Natural killer cell (primary cell): ENCODE measurements around the gene ADAM23. TPM values are rescaled to one million over a fixed set of nuclear protein-coding genes. Genes with fewer than 3 reads are reported as not detected.

ENCODE experiments used
- ATAC-seq, 3 donors: fragments of 150-1000 bp in 2 of 3; fragments of 200-7000 bp in 1 of 3; cut with Tn5 transposase; 1 replicate in 1 of 3; 2 replicates in 2 of 3; pipeline ENCODE4 v1.10.0; 2021; ENCODE audit warnings: mild to moderate bottlenecking in 2 of 3, moderate library complexity in 2 of 3
- DNase-seq, 2 donors: peaks; one replicate each; pipeline versions ENCODE4 v3.0.0 to v3.0.0-alpha.2; 2013 to 2021; ENCODE audit warnings: mixed read lengths in 1 of 2
- H3K27ac ChIP-seq: one replicate; pipeline ENCODE4 v1.5.1; 2013; ENCODE audit warnings: mild to moderate bottlenecking, low read length
- H3K27me3 ChIP-seq: one replicate; pipeline ENCODE4 v1.6.1; 2013; ENCODE audit warnings: low read length; ENCODE audit not compliant: control insufficient read depth, insufficient read depth
- H3K36me3 ChIP-seq: one replicate; pipeline ENCODE4 v1.6.1; 2013; ENCODE audit warnings: low read length; ENCODE audit not compliant: control insufficient read depth, insufficient read depth
- H3K4me1 ChIP-seq: one replicate; pipeline ENCODE4 v1.6.1; 2013; ENCODE audit warnings: low read length; ENCODE audit not compliant: control insufficient read depth, insufficient read depth
- H3K4me3 ChIP-seq: one replicate; pipeline ENCODE4 v1.5.1; 2013; ENCODE audit warnings: low read length
- H3K9me3 ChIP-seq: one replicate; pipeline ENCODE4 v1.6.1; 2013; ENCODE audit warnings: low read length; ENCODE audit not compliant: control insufficient read depth, insufficient read depth
- H3K27ac Mint-ChIP-seq, 2 donors: one replicate each; pipeline ENCODE4 v1.8.0; 2022; ENCODE audit warnings: mild to moderate bottlenecking in 2 of 2, mixed read lengths in 2 of 2, moderate library complexity in 1 of 2
- H3K27me3 Mint-ChIP-seq, 2 donors: one replicate each; pipeline ENCODE4 v1.8.0; 2022; ENCODE audit warnings: low read depth in 2 of 2, mixed read lengths in 2 of 2
- H3K36me3 Mint-ChIP-seq: one replicate; pipeline ENCODE4 v1.8.0; 2022; ENCODE audit warnings: mixed read lengths
- H3K4me1 Mint-ChIP-seq, 2 donors: one replicate each; pipeline ENCODE4 v1.8.0; 2022; ENCODE audit warnings: mixed read lengths in 2 of 2
- H3K4me3 Mint-ChIP-seq: one replicate; pipeline ENCODE4 v1.8.0; 2022; ENCODE audit warnings: mild to moderate bottlenecking, moderate library complexity, mixed read lengths
- H3K9me3 Mint-ChIP-seq, 2 donors: one replicate each; pipeline ENCODE4 v1.8.0; 2022; ENCODE audit warnings: mixed read lengths in 2 of 2
- CTCF ChIP-seq: fragments of 200-600 bp; IDR thresholded peaks from one replicate; pipeline ENCODE4 v1.8.0; 2022; ENCODE audit warnings: antibody characterized with exemption
- WGBS: methylation state at CpG from one replicate; pipeline ENCODE4 v1.1.7; 2013; ENCODE audit warnings: missing lambda C conversion rate; ENCODE audit not compliant: insufficient coverage; 5-methylcytosine and 5-hydroxymethylcytosine counted together
- intact Hi-C: fragments of 100-400 bp; cut with micrococcal nuclease; formaldehyde crosslinking; loops from one replicate; pipeline ENCODE4 v1.14.2; 2022
- total RNA-seq, 4 donors: library from RNA; stranded (reverse); fragments of 120-200 nt in 1 of 4; gene quantifications; one replicate each; pipeline versions ENCODE4 v1.2.3 to v1.2.4, GENCODE V29; 2013 to 2022

ADAM23 gene
- total RNA-seq, 3 donors from 2014 or later (not counting 1 experiment from before 2014, with no cell fraction given) = 1.6 TPM; not detected in 2

- no peak overlapping the region for H3K4me3 Mint-ChIP-seq
- no peaks in the 10 kb centered on the region for H3K4me1 ChIP-seq
- no peaks in the 10 kb centered on the region for H3K4me1 Mint-ChIP-seq
- DNase-seq (no peak), ATAC-seq (no peak)
- TF ChIP-seq CTCF = no peak
- H3K9me3 ChIP-seq = no peaks in the 10 kb centered on the region
- H3K9me3 Mint-ChIP-seq = peaks cover 2 to 5% of the 10 kb centered on the region in 2 donors
- H3K27ac Mint-ChIP-seq = no peak overlapping the region
- H3K36me3 ChIP-seq = no peaks in the 10 kb centered on the region
- no peak overlapping the region for H3K4me3 ChIP-seq
- no peak overlapping the region for H3K27ac ChIP-seq
- no peaks in the 10 kb centered on the region for H3K36me3 Mint-ChIP-seq
- intact Hi-C loops = no loop called here
- H3K27me3 Mint-ChIP-seq = no peaks in the 10 kb centered on the region
- no peaks in the 10 kb centered on the region for H3K27me3 ChIP-seq
- WGBS = 97% methylated on average over 2 of the region's 2 CpGs
Measured at GRCh38 chr2:206585335-206585734, 142.0 kb downstream of the ADAM23 start.

DNA sequence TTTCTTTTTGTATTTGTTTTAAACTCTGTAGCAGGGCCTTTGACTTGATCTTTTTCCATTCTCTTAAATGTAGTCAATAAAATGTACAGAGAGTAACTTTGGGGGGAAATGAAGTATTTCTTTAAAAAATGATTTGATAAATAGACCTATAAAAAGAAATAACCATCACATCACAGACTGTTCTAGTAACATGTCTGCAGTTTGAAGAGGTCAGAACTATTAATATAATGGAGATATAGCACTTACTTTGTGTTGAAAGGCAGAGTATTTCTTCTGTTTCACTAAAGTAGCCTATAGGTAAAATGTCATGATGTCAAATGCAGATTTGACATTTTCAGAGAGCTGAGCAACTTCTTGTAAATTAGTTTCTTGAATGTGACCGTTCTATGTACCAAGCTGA, 143.3 kb downstream of the ADAM23 start:
- H3K9me3 ChIP-seq = no peaks in the 10 kb centered on the region
- whole genome bisulfite sequencing = 17% methylated on average over 1 of the region's 1 CpG
- no peak overlapping the region for H3K27ac ChIP-seq
- Mint-ChIP-seq H3K4me1 (no peaks in the 10 kb centered on the region), H3K27ac (no peak overlapping the region), H3K27me3 (no peaks in the 10 kb centered on the region), H3K9me3 (peaks cover 0 to 5% of the 10 kb centered on the region in 2 donors), H3K4me3 (no peak overlapping the region), H3K36me3 (no peaks in the 10 kb centered on the region)
- H3K36me3 ChIP-seq = no peaks in the 10 kb centered on the region
- H3K4me1 ChIP-seq = no peaks in the 10 kb centered on the region
- no peak for ATAC-seq
- intact Hi-C loops = no loop called here
- no peaks in the 10 kb centered on the region for H3K27me3 ChIP-seq
- no peak for TF ChIP-seq CTCF
- DNase-seq = no peak
- H3K4me3 ChIP-seq = no peak overlapping the region

- no peak for TF ChIP-seq CTCF
- 90% methylated on average over 1 of the region's 3 CpGs for WGBS
- intact Hi-C loops = no loop called here
- Histone ChIP-seq H3K36me3 (no peaks in the 10 kb centered on the region), H3K27ac (no peak overlapping the region), H3K27me3 (peaks cover under 1% of the 10 kb centered on the region), H3K9me3 (no peaks in the 10 kb centered on the region), H3K4me1 (no peaks in the 10 kb centered on the region), H3K4me3 (no peak overlapping the region)
- ATAC-seq (no peak), DNase-seq (no peak)
- Mint-ChIP-seq H3K27me3 (peaks cover 0 to 1% of the 10 kb centered on the region in 2 donors), H3K9me3 (no peaks in the 10 kb centered on the region), H3K27ac (no peak overlapping the region), H3K4me3 (no peak overlapping the region), H3K36me3 (no peaks in the 10 kb centered on the region), H3K4me1 (no peaks in the 10 kb centered on the region)
Measured at GRCh38 chr2:206597717-206598218, 154.4 kb downstream of the ADAM23 start.

DNA sequence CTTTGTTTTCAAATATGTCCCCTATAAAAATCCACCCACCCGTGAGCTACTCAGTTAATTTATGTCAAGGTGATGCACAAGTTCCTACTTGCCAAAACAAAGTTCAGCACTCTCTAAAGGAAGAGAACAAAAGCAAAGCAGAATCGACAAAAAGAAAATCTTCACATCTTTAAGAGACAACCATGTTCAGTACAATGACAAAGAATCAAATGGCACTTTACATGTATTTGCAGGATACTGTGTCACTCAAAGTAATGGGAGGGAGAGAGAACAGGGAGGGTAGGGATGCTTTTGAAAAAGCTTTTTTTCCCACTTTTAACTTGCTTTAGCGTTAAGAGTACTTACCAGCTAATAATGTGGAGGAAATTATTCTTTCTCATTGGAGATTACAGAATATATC, 159.9 kb downstream of the ADAM23 start:
- TF ChIP-seq CTCF = no peak
- Mint-ChIP-seq H3K9me3 (no peaks in the 10 kb centered on the region), H3K4me1 (no peaks in the 10 kb centered on the region), H3K36me3 (no peaks in the 10 kb centered on the region), H3K27ac (no peak overlapping the region), H3K27me3 (peaks cover 0 to 6% of the 10 kb centered on the region in 2 donors), H3K4me3 (no peak overlapping the region)
- intact Hi-C loops = no loop called here
- WGBS = 82% methylated on average over 1 of the region's 3 CpGs
- H3K9me3 ChIP-seq = no peaks in the 10 kb centered on the region
- no peaks in the 10 kb centered on the region for H3K4me1 ChIP-seq
- H3K36me3 ChIP-seq = no peaks in the 10 kb centered on the region
- no peak overlapping the region for H3K4me3 ChIP-seq
- peaks cover 2% of the 10 kb centered on the region for H3K27me3 ChIP-seq
- ATAC-seq (no peak), DNase-seq (no peak)
- H3K27ac ChIP-seq = no peak overlapping the region
